K562 (cell line): ENCODE data around the gene RBP3. TPM values are rescaled to one million over a fixed set of nuclear protein-coding genes. Genes with fewer than 3 reads are reported as not detected.

Source experiments
- ATAC-seq: fragments of 200-7000 bp; cut with Tn5 transposase; 3 replicates; pipeline ENCODE4 v1.9.1; 2020; ENCODE audit warnings: moderate library complexity
- BruUV-seq: library from RNA; stranded (reverse); fragments of 400-500 nt; replicated peaks from 2 replicates; lab custom pipeline; 2021; lab: Mats Ljungman, UMichigan
- CTCF ChIA-PET: fragments of 300-600 bp; formaldehyde crosslinking; extraction: SDS; loops from one replicate; lab custom pipeline; 2021; ENCODE audit warnings: low intra/inter-chr PET ratio; lab: Yijun Ruan, JAX
- POLR2A ChIA-PET: fragments of 300-600, 350-650 bp; sonication (Branson Sonifier 250); formaldehyde crosslinking; extraction: SDS; loops from one replicate; lab custom pipeline; 2021; ENCODE audit warnings: antibody characterized with exemption, inconsistent platforms; lab: Yijun Ruan, JAX
- DNase-seq, 4 experiments: peaks; one replicate each; pipeline versions ENCODE4 v3.0.0 to v3.0.0-alpha.2; 2011 to 2018; ENCODE audit warnings: low spot score in 3 of 4, mixed read lengths in 3 of 4; ENCODE audit errors: extremely low read depth in 1 of 4
- FAIRE-seq: peaks from 2 replicates; lab custom pipeline; 2011; peaks lifted over from hg19 to GRCh38; lab: Jason Lieb, UNC
- H2AFZ ChIP-seq: 2 replicates; pipeline ENCODE4 v1.6.0; 2011; ENCODE audit warnings: low read depth, low read length, control low read depth, inconsistent platforms
- H3K27ac ChIP-seq: fragments of 200-600 bp; 3 replicates; pipeline ENCODE4 v1.8.0; 2011; ENCODE audit warnings: low read depth, mild to moderate bottlenecking, control low read depth, inconsistent platforms, low read length, moderate library complexity, mixed read lengths; ENCODE audit errors: extremely low read depth
- H3K27me3 ChIP-seq, 2 experiments: fragments of 300-600 bp in 1 of 2; 2 replicates in 1 of 2; 3 replicates in 1 of 2; pipeline versions ENCODE4 v1.6.0 to v1.8.0; 2011; ENCODE audit warnings: inconsistent platforms in 2 of 2, low read length in 2 of 2, mild to moderate bottlenecking in 1 of 2, mixed read lengths in 1 of 2, moderate library complexity in 1 of 2; ENCODE audit not compliant: control insufficient read depth in 2 of 2, insufficient read depth in 2 of 2
- H3K36me3 ChIP-seq: fragments of 300-600 bp; 3 replicates; pipeline ENCODE4 v1.8.0; 2011; ENCODE audit warnings: mild to moderate bottlenecking, low read length, inconsistent platforms; ENCODE audit not compliant: control insufficient read depth, insufficient read depth
- H3K4me1 ChIP-seq, 2 experiments: fragments of 200-600 bp in 1 of 2; replicated peaks in 1 of 2; 2 replicates in 1 of 2; 3 replicates in 1 of 2; pipeline versions ENCODE4 v1.5.1 to v1.8.0; 2011; ENCODE audit warnings: inconsistent platforms in 2 of 2, low read length in 2 of 2, mild to moderate bottlenecking in 1 of 2, mixed read lengths in 1 of 2, moderate library complexity in 1 of 2; ENCODE audit not compliant: control insufficient read depth in 2 of 2, insufficient read depth in 2 of 2
- H3K4me2 ChIP-seq: 2 replicates; pipeline ENCODE4 v1.6.1; 2011; ENCODE audit warnings: low read length, control low read depth, inconsistent platforms, mixed read lengths; ENCODE audit not compliant: insufficient read depth
- H3K4me3 ChIP-seq: fragments of 200-600 bp; sonication (generic), shearing (Covaris generic); 2 replicates; pipeline ENCODE4 v1.5.1; 2016; ENCODE audit warnings: control low read depth, inconsistent platforms
- H3K79me2 ChIP-seq: fragments of 200-600 bp; 3 replicates; pipeline ENCODE4 v1.8.0; 2011; ENCODE audit warnings: low read length, inconsistent platforms; ENCODE audit not compliant: control insufficient read depth, insufficient read depth
- H3K9ac ChIP-seq, 2 experiments: 2 replicates each; pipeline versions ENCODE4 v1.6.0 to v1.6.1; 2011; ENCODE audit warnings: low read depth in 2 of 2, low read length in 2 of 2, control low read depth in 1 of 2, inconsistent platforms in 1 of 2, mild to moderate bottlenecking in 1 of 2, mixed read lengths in 1 of 2; ENCODE audit not compliant: insufficient read depth in 1 of 2
- H3K9me1 ChIP-seq: one replicate; pipeline ENCODE4 v1.6.0; 2011; ENCODE audit warnings: inconsistent platforms, mild to moderate bottlenecking, low read length, moderate library complexity; ENCODE audit not compliant: control insufficient read depth, insufficient read depth
- H3K9me3 ChIP-seq: replicated peaks from 2 replicates; pipeline ENCODE4 v1.5.1; 2011; ENCODE audit warnings: low read depth, low read length, inconsistent platforms; ENCODE audit not compliant: control insufficient read depth, insufficient read depth
- H4K20me1 ChIP-seq: replicated peaks from 2 replicates; pipeline ENCODE4 v1.6.1; 2011; ENCODE audit warnings: low read length, inconsistent platforms, mixed read lengths; ENCODE audit not compliant: control insufficient read depth, insufficient read depth
- CEBPB ChIP-seq: fragments of 450-650 bp; IDR thresholded peaks from 2 replicates; pipeline ENCODE4 v1.6.1; 2016; ENCODE audit warnings: missing genetic modification characterization, missing compliant biosample characterization
- CEBPG ChIP-seq, 3 experiments: fragments of 200-800 bp in 1 of 3; sonication (Bioruptor generic) in 1 of 3; sonication (generic) in 1 of 3; formaldehyde crosslinking in 1 of 3; IDR thresholded peaks in 2 of 3; conservative IDR thresholded peaks in 1 of 3; 2 replicates each; pipeline versions ENCODE4 v1.6.1 to v1.8.0; 2016 to 2022; ENCODE audit warnings: missing compliant biosample characterization in 2 of 3, missing genetic modification characterization in 2 of 3, mild to moderate bottlenecking in 1 of 3, missing genetic modification reagents in 1 of 3
- ESRRB ChIP-seq: fragments of 250-450 bp; sonication (Bioruptor Pico); IDR thresholded peaks from 2 replicates; pipeline ENCODE4 v1.5.0; 2020; ENCODE audit warnings: mild to moderate bottlenecking, moderate library complexity, borderline replicate concordance
- LCOR ChIP-seq: sonication (generic); formaldehyde crosslinking; IDR thresholded peaks from 2 replicates; pipeline ENCODE4 v1.8.0; 2022; ENCODE audit warnings: mild to moderate bottlenecking, missing genetic modification reagents
- NRF1 ChIP-seq, 2 experiments: fragments of 450-650 bp; IDR thresholded peaks in 1 of 2; conservative IDR thresholded peaks in 1 of 2; 2 replicates each; pipeline ENCODE4 v1.6.1; 2014; ENCODE audit warnings: mild to moderate bottlenecking in 2 of 2
- ZC3H8 ChIP-seq: fragments of 450-650 bp; IDR thresholded peaks from 2 replicates; pipeline ENCODE4 v1.6.1; 2017
- ZNF57 ChIP-seq: fragments of 450-650 bp; formaldehyde crosslinking; IDR thresholded peaks from 2 replicates; pipeline ENCODE4 v1.4.0; 2020; ENCODE audit warnings: mild to moderate bottlenecking, moderate library complexity
- WGBS: fragments of 100-300 bp; shearing (Covaris generic); methylation state at CpG from one replicate; pipeline ENCODE4 v1.1.6; 2016; ENCODE audit warnings: low coverage, mixed read lengths; ENCODE audit not compliant: insufficient coverage; ENCODE audit errors: missing lambda C conversion rate; 5-methylcytosine and 5-hydroxymethylcytosine counted together
- in situ Hi-C: fragments of 300-500 bp; cut with MboI; formaldehyde crosslinking; loops from 4 replicates; pipeline ENCODE4 v1.15.0; 2018; ENCODE audit warnings: inconsistent platforms, mixed read lengths
- intact Hi-C: fragments of 100-400 bp; cut with micrococcal nuclease; formaldehyde crosslinking; loops from 2 replicates; pipeline ENCODE4 v1.14.2; 2022
- polyA plus RNA-seq, 8 experiments: library from polyadenylated mRNA; depleted of rRNA in 4 of 8; stranded (reverse) in 5 of 8; unstranded in 3 of 8; fragments of >200 nt; fragmentation: Nextera tagmentation in 2 of 8; fragmentation: Illumina TruSeq in 1 of 8; extraction: Ambion mirVana in 2 of 8; extraction: Trizol in 1 of 8; gene quantifications; 2 replicates each; pipeline versions ENCODE4 v1.2.1 to v1.2.3, GENCODE V29; 2011 to 2014; ENCODE audit warnings: inconsistent platforms in 1 of 8, missing spikeins in 1 of 8
- total RNA-seq, 7 experiments: library from RNA; depleted of rRNA in 6 of 7; stranded (reverse); fragments of >200 nt in 6 of 7; fragmentation: Illumina TruSeq in 2 of 7; extraction: Trizol in 2 of 7; gene quantifications; 2 replicates each; pipeline versions ENCODE4 v1.2.1 to v1.2.3, GENCODE V29; 2011 to 2021; ENCODE audit warnings: low replicate concordance in 1 of 7
- TF ChIP-seq, protein P1 (sequence below): fragments of 450-650 bp; IDR thresholded peaks from 2 replicates; pipeline ENCODE4 v1.6.1; 2017; ENCODE audit warnings: antibody characterized with exemption
- TF ChIP-seq, protein P2 (sequence below): fragments of 250-450 bp; sonication (Bioruptor Pico); IDR thresholded peaks from 2 replicates; pipeline ENCODE4 v1.6.1; 2021; ENCODE audit warnings: mild to moderate bottlenecking
- TF ChIP-seq, protein P3 (sequence below), 2 experiments: fragments of 450-650 bp in 1 of 2; sonication (generic) in 1 of 2; formaldehyde crosslinking in 1 of 2; IDR thresholded peaks in 1 of 2; conservative IDR thresholded peaks in 1 of 2; 2 replicates each; pipeline versions ENCODE4 v1.6.1 to v1.8.1; 2016 to 2023; ENCODE audit warnings: mild to moderate bottlenecking in 2 of 2, moderate library complexity in 2 of 2, inconsistent platforms in 1 of 2, missing genetic modification reagents in 1 of 2

The RBP3 gene
- total and polyA plus RNA-seq, 9 of the 15 experiments (the other 6 are each of a cell fraction or from before 2014, with no cell fraction given): not detected

DNA sequence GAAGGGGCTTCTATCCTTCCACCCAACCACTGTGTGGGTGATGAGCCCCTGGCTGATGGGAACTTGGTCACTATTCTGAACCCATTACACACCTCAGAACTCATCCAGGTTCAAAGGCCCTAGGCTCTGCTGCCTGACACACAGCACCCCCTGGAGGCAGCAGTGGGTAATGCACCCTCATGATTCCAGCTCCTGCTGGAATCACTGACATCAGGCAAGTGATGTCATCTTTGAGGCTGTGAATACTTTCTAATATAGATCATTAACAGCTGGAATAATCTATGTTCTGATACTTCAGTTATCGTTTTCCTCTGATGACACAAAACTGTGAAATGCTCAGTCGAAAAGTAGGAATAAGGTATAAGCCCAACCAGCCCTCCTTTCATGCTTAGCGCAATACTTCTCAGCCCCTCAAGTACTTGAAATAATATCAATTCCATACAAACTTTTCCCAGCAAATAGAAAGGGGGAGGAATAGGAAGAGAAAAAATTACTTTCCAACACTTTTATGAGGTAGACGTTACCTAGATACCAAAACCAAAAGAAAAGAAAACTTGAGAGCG lies 7.5 kb upstream of the RBP3 start (continued):
- no peak for TF ChIP-seq ESRRB (CRISPR knock-in tag)
- no peak for TF ChIP-seq ZNF57
- no peak for TF ChIP-seq LCOR
- TF ChIP-seq, protein P1, sequence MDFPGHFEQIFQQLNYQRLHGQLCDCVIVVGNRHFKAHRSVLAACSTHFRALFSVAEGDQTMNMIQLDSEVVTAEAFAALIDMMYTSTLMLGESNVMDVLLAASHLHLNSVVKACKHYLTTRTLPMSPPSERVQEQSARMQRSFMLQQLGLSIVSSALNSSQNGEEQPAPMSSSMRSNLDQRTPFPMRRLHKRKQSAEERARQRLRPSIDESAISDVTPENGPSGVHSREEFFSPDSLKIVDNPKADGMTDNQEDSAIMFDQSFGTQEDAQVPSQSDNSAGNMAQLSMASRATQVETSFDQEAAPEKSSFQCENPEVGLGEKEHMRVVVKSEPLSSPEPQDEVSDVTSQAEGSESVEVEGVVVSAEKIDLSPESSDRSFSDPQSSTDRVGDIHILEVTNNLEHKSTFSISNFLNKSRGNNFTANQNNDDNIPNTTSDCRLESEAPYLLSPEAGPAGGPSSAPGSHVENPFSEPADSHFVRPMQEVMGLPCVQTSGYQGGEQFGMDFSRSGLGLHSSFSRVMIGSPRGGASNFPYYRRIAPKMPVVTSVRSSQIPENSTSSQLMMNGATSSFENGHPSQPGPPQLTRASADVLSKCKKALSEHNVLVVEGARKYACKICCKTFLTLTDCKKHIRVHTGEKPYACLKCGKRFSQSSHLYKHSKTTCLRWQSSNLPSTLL: no peak
- TF ChIP-seq, protein P2, sequence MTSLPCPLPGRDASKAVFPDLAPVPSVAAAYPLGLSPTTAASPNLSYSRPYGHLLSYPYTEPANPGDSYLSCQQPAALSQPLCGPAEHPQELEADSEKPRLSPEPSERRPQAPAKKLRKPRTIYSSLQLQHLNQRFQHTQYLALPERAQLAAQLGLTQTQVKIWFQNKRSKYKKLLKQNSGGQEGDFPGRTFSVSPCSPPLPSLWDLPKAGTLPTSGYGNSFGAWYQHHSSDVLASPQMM (CRISPR knock-in tag): no peak

DNA sequence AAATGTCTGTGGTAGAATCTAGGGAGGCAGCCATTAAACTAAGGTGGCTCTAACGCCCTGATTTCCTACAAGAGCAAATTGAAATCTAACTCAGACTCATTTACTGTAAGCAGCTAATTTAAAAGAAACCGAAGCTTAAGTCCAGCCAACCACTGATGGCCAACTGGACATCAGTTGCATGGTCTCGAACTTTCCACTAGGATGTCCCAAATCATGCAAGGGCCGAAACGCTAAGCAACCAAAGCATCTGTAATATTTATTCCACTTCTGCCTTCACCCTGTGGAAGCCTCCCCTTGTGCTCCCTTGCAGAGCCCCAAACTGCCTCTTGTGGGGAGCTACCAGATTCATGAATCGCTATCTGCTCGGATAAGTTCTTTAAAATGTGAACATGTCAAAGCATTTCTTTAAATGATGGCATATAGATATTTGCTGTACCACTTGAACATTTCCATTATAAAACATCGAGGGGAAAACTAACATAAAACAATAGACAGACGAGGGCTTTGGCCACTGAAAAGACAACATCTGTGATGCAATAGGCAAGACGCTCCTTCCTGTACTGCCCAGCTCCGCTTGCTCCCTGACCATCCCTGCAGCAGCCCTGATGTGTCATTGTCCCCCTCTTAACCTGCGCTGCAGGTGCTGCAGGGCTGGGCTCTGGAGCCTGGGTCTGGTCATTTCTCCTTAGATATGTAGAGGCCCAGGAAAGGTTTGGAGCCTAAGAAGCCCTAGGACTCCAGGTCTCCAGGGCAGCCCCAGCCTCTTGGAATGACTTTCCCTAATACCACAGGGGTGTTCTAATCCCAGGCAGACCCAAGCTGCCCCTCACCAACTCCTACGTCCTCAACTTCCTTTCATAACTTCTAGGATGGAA lies 2.9 kb upstream of the RBP3 start:
- Histone ChIP-seq H3K9me1 (no peaks in the 10 kb centered on the region), H3K36me3 (no peaks in the 10 kb centered on the region), H3K79me2 (no peaks in the 10 kb centered on the region), H3K9ac (no peak overlapping the region), H3K4me2 (no peak overlapping the region), H4K20me1 (0 out of 2 replicates have a peak, but pooled peaks cover 2% of the 10 kb centered on the region), H3K27me3 (peaks cover 35 to 50% of the 10 kb centered on the region in 2 experiments; a peak in 4 of 5 replicates), H2AFZ (no peak overlapping the region), H3K4me3 (no peak overlapping the region), H3K9me3 (no peaks in the 10 kb centered on the region), H3K4me1 (peaks cover 0 to 20% of the 10 kb centered on the region in 2 experiments; a peak in 1 of 5 replicates), H3K27ac (no peak overlapping the region)
- intact Hi-C loops (loop anchor here (5.0 kb wide), 1 partner anchor 83 kb away; no protein-coding TSS in a partner anchor), in situ Hi-C loops (no loop called here)
- DNase-seq (no peak), ATAC-seq (no peak), FAIRE-seq (no peak)
- ChIA-PET POLR2A (interaction anchor here (1.1 kb wide), 1 partner anchor 16 kb away, joined by 3 read pairs; no protein-coding TSS in a partner anchor), CTCF (no interaction called here)
- BruUV-seq: no TSS peak
- WGBS: 1% methylated on average over 13 of the region's 13 CpGs
- TF ChIP-seq, protein P3, sequence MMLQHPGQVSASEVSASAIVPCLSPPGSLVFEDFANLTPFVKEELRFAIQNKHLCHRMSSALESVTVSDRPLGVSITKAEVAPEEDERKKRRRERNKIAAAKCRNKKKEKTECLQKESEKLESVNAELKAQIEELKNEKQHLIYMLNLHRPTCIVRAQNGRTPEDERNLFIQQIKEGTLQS (IDR thresholded peaks at IDR 0.05): peak; percentile 44; the same call in 1 of the 2 replicates
- TF ChIP-seq, protein P3 (CRISPR knock-in tag; conservative IDR thresholded peaks at IDR 0.05): no peak
- no peak for TF ChIP-seq NRF1 (conservative IDR thresholded peaks at IDR 0.05 in 1 of 2, IDR thresholded peaks at IDR 0.05 in 1 of 2)
- TF ChIP-seq CEBPB (tag): peak; percentile 63
- TF ChIP-seq ZC3H8: no peak
- TF ChIP-seq CEBPG (CRISPR knock-in tag; IDR thresholded peaks at IDR 0.05): no peak
- TF ChIP-seq CEBPG (tag; conservative IDR thresholded peaks at IDR 0.05 in 1 of 2, IDR thresholded peaks at IDR 0.05 in 1 of 2): peak; percentile 50 to 73; a peak in 3 of 4 replicates
